ENCODE measurements around the gene CEACAM5. TPM values are rescaled to one million over a fixed set of nuclear protein-coding genes. Genes with fewer than 3 reads are reported as not detected.

The CEACAM5 gene
- total RNA-seq, 4 donors from 2014 or later = 86.4 to 374 (median 293) TPM

DNA sequence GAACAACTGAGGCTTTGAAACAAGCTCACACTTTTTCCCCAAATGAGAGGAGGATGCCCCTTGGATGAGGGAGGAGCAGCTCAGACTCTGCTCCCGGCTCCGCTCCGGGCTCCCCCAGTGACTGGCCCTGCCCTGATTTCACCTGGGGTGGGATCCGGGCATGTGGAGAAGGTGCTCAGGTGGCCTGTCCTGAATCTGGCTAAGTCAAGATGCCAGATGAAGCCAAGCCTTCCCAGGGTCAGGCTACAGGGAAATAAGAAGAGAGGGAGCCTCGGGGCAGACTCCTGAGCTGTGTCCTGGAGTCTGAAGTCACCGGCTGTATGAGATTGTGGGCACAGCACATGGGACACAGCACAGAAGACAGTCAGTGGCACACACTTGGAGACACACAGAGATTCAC, 10.3 kb downstream of the CEACAM5 start:
- Histone ChIP-seq H3K27me3 (peaks cover 0 to 74% (median 0%) of the 10 kb centered on the region in 4 donors), H3K36me3 (peaks cover 0 to 21% (median 0%) of the 10 kb centered on the region in 3 donors), H3K4me1 (no peaks in the 10 kb centered on the region), H3K27ac (no peak overlapping the region), H3K4me3 (no peak overlapping the region), H3K9me3 (no peaks in the 10 kb centered on the region)
- no peak for DNase-seq
- 62 to 77% methylated on average over 2 of the region's 6 CpGs for WGBS, 2 donors
- TF ChIP-seq, protein P1, sequence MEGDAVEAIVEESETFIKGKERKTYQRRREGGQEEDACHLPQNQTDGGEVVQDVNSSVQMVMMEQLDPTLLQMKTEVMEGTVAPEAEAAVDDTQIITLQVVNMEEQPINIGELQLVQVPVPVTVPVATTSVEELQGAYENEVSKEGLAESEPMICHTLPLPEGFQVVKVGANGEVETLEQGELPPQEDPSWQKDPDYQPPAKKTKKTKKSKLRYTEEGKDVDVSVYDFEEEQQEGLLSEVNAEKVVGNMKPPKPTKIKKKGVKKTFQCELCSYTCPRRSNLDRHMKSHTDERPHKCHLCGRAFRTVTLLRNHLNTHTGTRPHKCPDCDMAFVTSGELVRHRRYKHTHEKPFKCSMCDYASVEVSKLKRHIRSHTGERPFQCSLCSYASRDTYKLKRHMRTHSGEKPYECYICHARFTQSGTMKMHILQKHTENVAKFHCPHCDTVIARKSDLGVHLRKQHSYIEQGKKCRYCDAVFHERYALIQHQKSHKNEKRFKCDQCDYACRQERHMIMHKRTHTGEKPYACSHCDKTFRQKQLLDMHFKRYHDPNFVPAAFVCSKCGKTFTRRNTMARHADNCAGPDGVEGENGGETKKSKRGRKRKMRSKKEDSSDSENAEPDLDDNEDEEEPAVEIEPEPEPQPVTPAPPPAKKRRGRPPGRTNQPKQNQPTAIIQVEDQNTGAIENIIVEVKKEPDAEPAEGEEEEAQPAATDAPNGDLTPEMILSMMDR (IDR thresholded peaks at IDR 0.05) = no peak
- no peak for TF ChIP-seq POLR2A (IDR thresholded peaks at IDR 0.05)
- intact Hi-C loops (cut with DNase I) = no loop called here

DNA sequence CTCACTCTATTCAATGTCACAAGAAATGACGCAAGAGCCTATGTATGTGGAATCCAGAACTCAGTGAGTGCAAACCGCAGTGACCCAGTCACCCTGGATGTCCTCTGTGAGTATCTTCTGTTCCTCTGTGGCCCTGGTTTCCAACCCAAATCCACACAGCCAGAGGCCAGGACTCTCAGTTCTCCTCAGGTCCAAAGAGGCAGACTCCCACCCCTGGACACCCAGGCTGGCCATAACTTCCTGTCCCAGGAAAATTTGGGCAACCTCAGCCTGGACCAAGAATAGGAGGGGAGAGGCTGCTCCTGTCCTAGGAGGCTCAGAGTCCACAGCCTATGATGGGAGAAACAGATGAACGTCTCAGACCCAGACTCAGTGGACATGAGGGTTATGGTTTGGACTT, 11.7 kb downstream of the CEACAM5 start:
- intact Hi-C loops (cut with DNase I) = no loop called here
- no peak for TF ChIP-seq POLR2A (IDR thresholded peaks at IDR 0.05)
- TF ChIP-seq, protein P1 (IDR thresholded peaks at IDR 0.05) = no peak
- no peak for DNase-seq
- Histone ChIP-seq H3K4me3 (no peak overlapping the region), H3K9me3 (no peaks in the 10 kb centered on the region), H3K27me3 (peaks cover 0 to 62% (median 0%) of the 10 kb centered on the region in 4 donors), H3K27ac (no peak overlapping the region), H3K36me3 (peaks cover 0 to 17% (median 0%) of the 10 kb centered on the region in 3 donors), H3K4me1 (no peaks in the 10 kb centered on the region)
- WGBS, 2 donors = 63 to 80% methylated on average over 1 to 3 of the region's 3 CpGs

DNA sequence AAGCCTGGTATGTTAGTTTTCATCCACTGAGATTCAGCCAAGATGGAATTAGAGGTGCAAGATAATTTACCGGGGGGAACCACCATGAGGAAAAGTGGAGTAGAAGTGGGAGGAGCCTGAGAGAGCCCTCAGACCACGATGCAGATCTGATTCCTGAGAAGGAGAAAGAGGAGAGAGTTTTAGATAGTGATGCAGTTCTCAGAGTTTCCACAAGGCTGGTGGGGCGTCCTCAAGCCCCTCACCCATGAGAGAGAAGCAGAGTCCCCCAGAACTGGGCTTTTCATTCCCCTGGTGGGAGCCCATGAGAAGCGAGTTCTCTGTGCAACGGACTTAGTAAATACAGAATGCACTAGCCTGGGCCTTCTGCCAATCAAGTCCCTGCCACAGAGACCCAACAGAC, 18.1 kb downstream of the CEACAM5 start:
- no peaks in the 10 kb centered on the region for H3K9me3 ChIP-seq
- no peak overlapping the region for H3K4me3 ChIP-seq
- TF ChIP-seq, protein P1 (IDR thresholded peaks at IDR 0.05) = no peak
- no peak for TF ChIP-seq POLR2A (IDR thresholded peaks at IDR 0.05)
- no peaks in the 10 kb centered on the region for H3K36me3 ChIP-seq
- intact Hi-C loops (cut with DNase I) = no loop called here
- peak overlapping the region in 3 of 4 donors; percentile 35 to 75 (median 55) for H3K27ac ChIP-seq
- WGBS, 2 donors = 25 to 42% methylated on average over 5 of the region's 5 CpGs
- H3K4me1 ChIP-seq = peaks cover 0 to 7% (median 0%) of the 10 kb centered on the region in 3 donors
- H3K27me3 ChIP-seq = peaks cover 0 to 43% (median 0%) of the 10 kb centered on the region in 4 donors
- DNase-seq = no peak

DNA sequence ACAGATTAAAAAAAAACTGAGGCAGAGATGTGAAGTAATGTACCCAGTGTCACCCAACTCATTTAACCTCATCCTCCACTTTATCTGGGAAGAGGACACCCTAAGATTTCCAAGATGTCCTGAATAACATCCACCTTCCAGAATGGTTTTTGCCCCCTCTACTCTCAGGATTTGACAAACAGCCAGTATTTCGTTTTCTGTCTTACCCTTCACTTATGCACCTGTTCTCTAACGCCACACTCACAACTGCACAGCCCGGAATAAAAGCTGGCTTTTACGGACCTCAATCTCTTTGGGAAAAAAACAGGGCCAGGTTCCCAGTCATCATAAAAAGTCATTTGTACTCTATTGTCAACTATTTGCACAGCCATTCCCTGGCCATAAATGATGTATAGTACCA, 25.7 kb downstream of the CEACAM5 start:
- WGBS, 2 donors = 47 to 62% methylated on average over 4 of the region's 4 CpGs
- Histone ChIP-seq H3K4me1 (peaks cover 0 to 19% (median 0%) of the 10 kb centered on the region in 3 donors), H3K9me3 (no peaks in the 10 kb centered on the region), H3K27ac (peak overlapping the region; percentile 38 to 80 (median 76)), H3K4me3 (no peak overlapping the region), H3K36me3 (no peaks in the 10 kb centered on the region), H3K27me3 (peaks cover 0 to 45% (median 0%) of the 10 kb centered on the region in 4 donors)
- no peak for DNase-seq
- TF ChIP-seq, protein P1 (IDR thresholded peaks at IDR 0.05) = no peak
- no peak for TF ChIP-seq POLR2A (IDR thresholded peaks at IDR 0.05)
- intact Hi-C loops (cut with DNase I) = no loop called here

DNA sequence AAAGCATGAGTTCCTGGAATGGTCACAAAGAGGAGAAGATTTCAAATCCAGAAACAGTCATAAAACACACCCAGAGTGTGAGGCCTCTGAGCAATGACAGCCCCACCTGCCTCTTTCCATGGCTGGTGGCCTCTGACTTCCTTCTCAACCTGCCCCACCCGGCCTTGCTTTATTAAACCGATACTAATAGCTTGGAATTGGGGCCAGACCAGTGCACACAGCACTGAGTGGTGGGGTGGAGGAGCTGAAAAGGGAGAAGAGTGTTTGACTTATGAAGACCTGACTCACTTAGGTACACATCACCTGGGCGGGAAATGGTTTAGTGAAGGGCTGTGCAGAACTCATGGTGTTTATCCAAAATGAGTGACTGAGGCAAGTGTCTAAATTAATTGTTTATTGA, 26.2 kb downstream of the CEACAM5 start:
- intact Hi-C loops (cut with DNase I) = no loop called here
- H3K9me3 ChIP-seq = no peaks in the 10 kb centered on the region
- 36% methylated on average over 3 of the region's 3 CpGs for WGBS, 2 donors
- TF ChIP-seq, protein P1 (IDR thresholded peaks at IDR 0.05) = no peak
- TF ChIP-seq POLR2A (IDR thresholded peaks at IDR 0.05) = no peak
- H3K4me1 ChIP-seq = peaks cover 0 to 23% (median 0%) of the 10 kb centered on the region in 3 donors
- H3K36me3 ChIP-seq = no peaks in the 10 kb centered on the region
- no peak for DNase-seq
- H3K4me3 ChIP-seq = no peak overlapping the region
- H3K27me3 ChIP-seq = peaks cover 0 to 42% (median 0%) of the 10 kb centered on the region in 4 donors
- H3K27ac ChIP-seq = peak overlapping the region; percentile 40 to 80 (median 76)

Data from esophagus squamous epithelium (tissue), 5 donors.